ENCODE data around the gene FOXP1. TPM values are rescaled to one million over a fixed set of nuclear protein-coding genes. Genes with fewer than 3 reads are reported as not detected.

The FOXP1 gene
- total RNA-seq, 4 donors from 2014 or later, result 13.2 to 46.6 (median 29.2) TPM

DNA sequence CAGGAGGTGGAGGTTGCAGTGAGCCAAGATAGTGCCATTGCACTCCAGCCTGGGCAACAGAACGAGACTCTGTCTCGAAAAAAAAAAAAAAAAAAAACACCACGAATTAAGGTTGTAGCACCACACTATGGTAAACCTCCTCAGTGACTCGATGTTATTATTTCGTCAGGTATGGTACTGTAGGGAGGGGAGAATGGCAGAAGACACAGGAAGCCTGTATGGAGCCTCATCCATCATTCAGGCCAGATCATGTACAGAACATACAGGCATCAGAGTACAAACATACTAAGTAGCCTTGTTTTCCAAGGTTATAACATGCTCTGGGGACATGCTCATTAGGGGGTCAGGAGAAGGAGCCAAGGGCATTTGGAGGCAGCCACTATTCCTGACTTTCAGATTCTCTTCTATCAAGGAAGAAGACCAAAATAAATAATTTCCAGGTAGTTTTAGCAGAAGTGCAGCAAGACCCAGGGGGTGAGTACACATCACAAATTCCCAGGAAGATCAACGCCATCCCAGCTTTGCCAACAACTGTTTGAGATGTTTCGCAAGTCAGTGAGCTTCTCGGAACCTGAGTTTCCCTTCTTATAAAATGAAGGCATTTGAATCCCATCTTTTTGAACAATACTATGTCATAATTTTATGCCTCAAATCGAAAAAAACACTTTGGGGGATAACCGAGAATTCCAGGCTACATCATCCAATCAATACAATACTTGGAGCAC lies 79.8 kb downstream of the FOXP1 start:
- Histone ChIP-seq H3K27me3 (no peaks in the 10 kb centered on the region), H3K4me3 (no peak overlapping the region), H3K9me3 (no peaks in the 10 kb centered on the region), H3K27ac (no peak overlapping the region), H3K4me1 (peaks cover 7 to 14% of the 10 kb centered on the region in 2 donors), H3K36me3 (no peaks in the 10 kb centered on the region)
- TF ChIP-seq CTCF (IDR thresholded peaks at IDR 0.05 in 4 of 5, conservative IDR thresholded peaks at IDR 0.05 in 1 of 5) (no peak), POLR2A (IDR thresholded peaks at IDR 0.05) (no peak)
- in situ Hi-C loops (cut with MboI; ENCODE audit: low sequenced_read_pairs in 4 of 4) (no loop called here), intact Hi-C loops (cut with DNase I; ENCODE audit: low total_unique reads) (no loop called here)
- ATAC-seq, result no peak
- no peak for DNase-seq

- H3K36me3 ChIP-seq, result no peaks in the 10 kb centered on the region
- peaks cover 19 to 29% of the 10 kb centered on the region in 2 donors for H3K4me1 ChIP-seq
- no peak for TF ChIP-seq CTCF (IDR thresholded peaks at IDR 0.05 in 4 of 5, conservative IDR thresholded peaks at IDR 0.05 in 1 of 5)
- TF ChIP-seq POLR2A (IDR thresholded peaks at IDR 0.05), result no peak
- no peak for ATAC-seq
- no peak overlapping the region for H3K27ac ChIP-seq
- H3K27me3 ChIP-seq, result no peaks in the 10 kb centered on the region
- intact Hi-C loops (cut with DNase I; ENCODE audit: low total_unique reads) (no loop called here), in situ Hi-C loops (cut with MboI; ENCODE audit: low sequenced_read_pairs in 4 of 4) (no loop called here)
- H3K4me3 ChIP-seq, result no peak overlapping the region
- DNase-seq, result no peak
- H3K9me3 ChIP-seq, result no peaks in the 10 kb centered on the region
These were observed 81.4 kb downstream of the FOXP1 start for GRCh38 chr3:71502066-71502625.

- H3K27ac ChIP-seq, result no peak overlapping the region
- H3K27me3 ChIP-seq, result no peaks in the 10 kb centered on the region
- no peak overlapping the region for H3K4me3 ChIP-seq
- intact Hi-C loops (cut with DNase I; ENCODE audit: low total_unique reads) (no loop called here), in situ Hi-C loops (cut with MboI; ENCODE audit: low sequenced_read_pairs in 4 of 4) (no loop called here)
- H3K9me3 ChIP-seq, result no peaks in the 10 kb centered on the region
- no peak for DNase-seq
- peaks cover 28 to 35% of the 10 kb centered on the region in 2 donors for H3K4me1 ChIP-seq
- no peaks in the 10 kb centered on the region for H3K36me3 ChIP-seq
- TF ChIP-seq CTCF (IDR thresholded peaks at IDR 0.05 in 4 of 5, conservative IDR thresholded peaks at IDR 0.05 in 1 of 5) (no peak), POLR2A (IDR thresholded peaks at IDR 0.05) (no peak)
- ATAC-seq, result no peak
These were observed 82.8 kb downstream of the FOXP1 start for GRCh38 chr3:71500696-71501095.

GRCh38 chr3:71499227-71499876 lies 84.2 kb downstream of the FOXP1 start:
- Histone ChIP-seq H3K4me3 (no peak overlapping the region), H3K9me3 (no peaks in the 10 kb centered on the region), H3K36me3 (no peaks in the 10 kb centered on the region), H3K4me1 (peaks cover 30 to 35% of the 10 kb centered on the region in 2 donors), H3K27me3 (no peaks in the 10 kb centered on the region), H3K27ac (no peak overlapping the region)
- no peak for TF ChIP-seq POLR2A (IDR thresholded peaks at IDR 0.05)
- TF ChIP-seq CTCF (IDR thresholded peaks at IDR 0.05 in 4 of 5, conservative IDR thresholded peaks at IDR 0.05 in 1 of 5), result no peak
- intact Hi-C loops (cut with DNase I; ENCODE audit: low total_unique reads), result loop anchor here (5.0 kb wide), 1 partner anchor 83 kb away; the partner anchor contains the start of gene FOXP1
- in situ Hi-C loops (cut with MboI; ENCODE audit: low sequenced_read_pairs in 4 of 4), result no loop called here
- DNase-seq (no peak), ATAC-seq (no peak)
